IMR-90 (cell line): Measurements from ENCODE around the gene CLASP1. TPM values are rescaled to one million over a fixed set of nuclear protein-coding genes. Genes with fewer than 3 reads are reported as not detected.

Experiments
- ATAC-seq: fragments of 200-7000 bp; cut with Tn5 transposase; 2 replicates; pipeline ENCODE4 v1.9.1; 2020; ENCODE audit warnings: low read depth, mild to moderate bottlenecking, moderate library complexity
- BruUV-seq: library from RNA; stranded (reverse); fragments of 400-500 nt; replicated peaks from 2 replicates; lab custom pipeline; 2021; lab: Mats Ljungman, UMichigan
- CTCF ChIA-PET: fragments of 300-600 bp; formaldehyde crosslinking; extraction: SDS; loops from one replicate; lab custom pipeline; 2021; ENCODE audit warnings: antibody characterized with exemption; lab: Yijun Ruan, JAX
- POLR2A ChIA-PET: fragments of 300-600 bp; sonication (Branson Sonifier 250); formaldehyde crosslinking; loops from one replicate; lab custom pipeline; 2022; ENCODE audit warnings: antibody characterized with exemption; ENCODE audit not compliant: unreplicated experiment; lab: Charles Lee
- DNase-seq: peaks from one replicate; pipeline ENCODE4 v3.0.0; 2013
- H2AFZ ChIP-seq: replicated peaks from 2 replicates; pipeline ENCODE3; 2013; ENCODE audit warnings: low read length, mild to moderate bottlenecking; ENCODE audit not compliant: poor library complexity
- H2AK5ac ChIP-seq: 2 replicates; pipeline ENCODE4 v1.6.1; 2013; ENCODE audit warnings: low read depth, low read length, inconsistent platforms
- H2AK9ac ChIP-seq: replicated peaks from 2 replicates; pipeline ENCODE3; 2013; ENCODE audit warnings: mild to moderate bottlenecking, low read depth, low read length, moderate library complexity; ENCODE audit not compliant: poor library complexity
- H2BK120ac ChIP-seq: 2 replicates; pipeline ENCODE4 v1.6.1; 2013; ENCODE audit warnings: low read depth, low read length, inconsistent platforms
- H2BK15ac ChIP-seq: 3 replicates; pipeline ENCODE4 v1.6.1; 2013; ENCODE audit warnings: low read depth, low read length, inconsistent platforms
- H2BK20ac ChIP-seq: 2 replicates; pipeline ENCODE4 v1.6.1; 2013; ENCODE audit warnings: low read depth, mild to moderate bottlenecking, inconsistent platforms, low read length, moderate library complexity
- H2BK5ac ChIP-seq: 2 replicates; pipeline ENCODE4 v1.6.1; 2013; ENCODE audit warnings: mild to moderate bottlenecking, low read depth, low read length, inconsistent platforms; ENCODE audit not compliant: poor library complexity, severe bottlenecking
- H3K14ac ChIP-seq: replicated peaks from 2 replicates; pipeline ENCODE4 v1.6.1; 2013; ENCODE audit warnings: low read depth, low read length, inconsistent platforms
- H3K18ac ChIP-seq: 2 replicates; pipeline ENCODE4 v1.6.1; 2013; ENCODE audit warnings: low read depth, low read length, control low read depth
- H3K23ac ChIP-seq: 2 replicates; pipeline ENCODE4 v1.6.1; 2013; ENCODE audit warnings: low read depth, low read length, inconsistent platforms
- H3K27ac ChIP-seq: 2 replicates; pipeline ENCODE4 v1.5.1; 2013; ENCODE audit warnings: mild to moderate bottlenecking, control low read depth, low read length; ENCODE audit not compliant: insufficient read depth
- H3K27me3 ChIP-seq: 2 replicates; pipeline ENCODE4 v1.6.1; 2013; ENCODE audit warnings: low read length; ENCODE audit not compliant: control insufficient read depth, insufficient read depth
- H3K36me3 ChIP-seq: 2 replicates; pipeline ENCODE4 v1.6.1; 2013; ENCODE audit warnings: low read length, mixed read lengths; ENCODE audit not compliant: control insufficient read depth, insufficient read depth
- H3K4ac ChIP-seq: 2 replicates; pipeline ENCODE4 v1.6.1; 2013; ENCODE audit warnings: low read depth, low read length, inconsistent platforms
- H3K4me1 ChIP-seq: 2 replicates; pipeline ENCODE4 v1.6.1; 2013; ENCODE audit warnings: low read length, mixed read lengths; ENCODE audit not compliant: control insufficient read depth, insufficient read depth
- H3K4me2 ChIP-seq: 2 replicates; pipeline ENCODE4 v1.6.1; 2013; ENCODE audit warnings: low read depth, mild to moderate bottlenecking, control low read depth, low read length, moderate library complexity
- H3K4me3 ChIP-seq: 2 replicates; pipeline ENCODE4 v1.5.1; 2013; ENCODE audit warnings: low read depth, mild to moderate bottlenecking, control low read depth, low read length, moderate library complexity; ENCODE audit not compliant: insufficient read depth
- H3K56ac ChIP-seq: 2 replicates; pipeline ENCODE4 v1.6.1; 2013; ENCODE audit warnings: low read length, inconsistent platforms; ENCODE audit not compliant: insufficient read depth; ENCODE audit errors: extremely low read depth
- H3K79me1 ChIP-seq, 2 experiments: 2 replicates each; pipeline ENCODE4 v1.6.1; 2013; ENCODE audit warnings: low read length in 2 of 2, inconsistent platforms in 1 of 2, low read depth in 1 of 2
- H3K9ac ChIP-seq: 2 replicates; pipeline ENCODE4 v1.6.1; 2013; ENCODE audit warnings: low read depth, low read length, control low read depth
- H3K9me1 ChIP-seq: 2 replicates; pipeline ENCODE4 v1.6.1; 2013; ENCODE audit warnings: low read length, inconsistent platforms; ENCODE audit not compliant: insufficient read depth
- H3K9me3 ChIP-seq: 2 replicates; pipeline ENCODE4 v1.6.1; 2013; ENCODE audit warnings: low read length; ENCODE audit not compliant: control insufficient read depth, insufficient read depth
- H4K20me1 ChIP-seq: 2 replicates; pipeline ENCODE4 v1.6.1; 2013; ENCODE audit warnings: low read length, inconsistent platforms; ENCODE audit not compliant: insufficient read depth
- H4K5ac ChIP-seq: 2 replicates; pipeline ENCODE4 v1.6.1; 2013; ENCODE audit warnings: mild to moderate bottlenecking, low read depth, low read length, control low read depth
- H4K8ac ChIP-seq, 2 experiments: 2 replicates each; pipeline ENCODE4 v1.6.1; 2013; ENCODE audit warnings: low read depth in 2 of 2, low read length in 2 of 2, control low read depth in 1 of 2, inconsistent platforms in 1 of 2
- H4K91ac ChIP-seq: 2 replicates; pipeline ENCODE4 v1.6.1; 2013; ENCODE audit warnings: low read depth, low read length, inconsistent platforms; ENCODE audit not compliant: insufficient read depth
- BHLHE40 ChIP-seq: fragments of 150-350 bp; IDR thresholded peaks from 2 replicates; pipeline ENCODE4 v1.6.1; 2016; ENCODE audit warnings: mild to moderate bottlenecking, low read depth, low read length
- CHD1 ChIP-seq: IDR thresholded peaks from 2 replicates; pipeline ENCODE4 v1.6.1; 2012; ENCODE audit warnings: low read depth, low read length, improper control_type of control experiment
- MAZ ChIP-seq: IDR thresholded peaks from 2 replicates; pipeline ENCODE4 v1.6.1; 2012; ENCODE audit warnings: low read depth, mild to moderate bottlenecking, low read length, improper control_type of control experiment, moderate library complexity, borderline replicate concordance
- MXI1 ChIP-seq: IDR thresholded peaks from 2 replicates; pipeline ENCODE4 v1.6.1; 2012; ENCODE audit warnings: low read depth, mild to moderate bottlenecking, low read length, moderate library complexity, borderline replicate concordance
- USF2 ChIP-seq: fragments of 150-350 bp; IDR thresholded peaks from 2 replicates; pipeline ENCODE4 v1.6.1; 2017; ENCODE audit warnings: mild to moderate bottlenecking, antibody characterized with exemption, low read length, low read depth
- WGBS, 2 experiments: methylation state at CpG; one replicate each; pipeline versions ENCODE4 v1.1.5 to v1.1.7; 2013; ENCODE audit warnings: missing lambda C conversion rate in 2 of 2; ENCODE audit not compliant: insufficient read length in 1 of 2; ENCODE audit errors: extremely low coverage in 2 of 2; 5-methylcytosine and 5-hydroxymethylcytosine counted together
- dilution Hi-C: fragments of 300-500 bp; cut with HindIII; formaldehyde crosslinking; loops from one replicate; pipeline ENCODE4 v1.14.3; 2018; ENCODE audit warnings: low sequenced_read_pairs; ENCODE audit not compliant: unreplicated experiment
- in situ Hi-C: fragments of 300-500 bp; cut with MboI; formaldehyde crosslinking; loops from 3 replicates; pipeline ENCODE4 v1.14.3; 2019; ENCODE audit warnings: low sequenced_read_pairs, inconsistent platforms, mixed read lengths
- intact Hi-C: fragments of 100-400 bp; cut with micrococcal nuclease; formaldehyde crosslinking; loops from 2 replicates; pipeline ENCODE4 v1.10.0; 2022
- polyA plus RNA-seq, 3 experiments: library from polyadenylated mRNA; depleted of rRNA; stranded (reverse); fragments of >200 nt; gene quantifications; 2 replicates each; pipeline ENCODE4 v1.2.3, GENCODE V29; 2012; ENCODE audit warnings: low replicate concordance in 1 of 3
- total RNA-seq: library from RNA; depleted of rRNA; stranded (reverse); fragments of >200 nt; gene quantifications from 2 replicates; pipeline ENCODE4 v1.2.3, GENCODE V29; 2012

Gene CLASP1
- total and polyA plus RNA-seq, 2 of the 4 experiments (the other 2 are of a cell fraction): 12.3 to 33.7 TPM

GRCh38 chr2:121579309-121579708 is 70.0 kb downstream of the CLASP1 start:
- ChIA-PET POLR2A (interaction anchor here (0.6 kb wide), 1 partner anchor 9 kb away, joined by 3 read pairs; no protein-coding TSS in a partner anchor), CTCF (no interaction called here)
- Histone ChIP-seq H4K8ac (no peak overlapping the region), H3K4me1 (peaks cover 2% of the 10 kb centered on the region; the same call in 1 of the 2 replicates), H3K14ac (no peak overlapping the region), H3K9me3 (no peaks in the 10 kb centered on the region), H3K27ac (no peak overlapping the region), H4K20me1 (peaks cover 33% of the 10 kb centered on the region; the same call in 1 of the 2 replicates), H2AK9ac (no peak overlapping the region), H2BK20ac (no peak overlapping the region), H3K27me3 (no peaks in the 10 kb centered on the region), H3K18ac (no peak overlapping the region), H3K9ac (no peak overlapping the region), H2BK5ac (no peak overlapping the region), H3K9me1 (peaks cover 9% of the 10 kb centered on the region; the same call in 1 of the 2 replicates), H2BK120ac (no peak overlapping the region), H3K56ac (no peak overlapping the region), H2BK15ac (no peak overlapping the region), H4K5ac (no peak overlapping the region), H4K91ac (no peak overlapping the region; the same call in 1 of the 2 replicates), H3K23ac (no peak overlapping the region), H3K79me1 (peaks cover 34 to 65% of the 10 kb centered on the region in 2 experiments), H3K4me2 (no peak overlapping the region), H3K4ac (no peak overlapping the region), H2AFZ (no peak overlapping the region), H3K36me3 (no peaks in the 10 kb centered on the region), H2AK5ac (no peak overlapping the region), H3K4me3 (no peak overlapping the region)
- ATAC-seq (no peak), DNase-seq (no peak)
- no peak for TF ChIP-seq USF2
- no peak for TF ChIP-seq MAZ
- no peak for TF ChIP-seq MXI1
- no peak for TF ChIP-seq BHLHE40
- no peak for TF ChIP-seq CHD1
- intact Hi-C loops: no loop called here
- dilution Hi-C loops: no loop called here
- in situ Hi-C loops: no loop called here
- 89% methylated on average over 1 of the region's 3 CpGs; no CpG with 5 or more reads in 1 of the 2 experiments for WGBS, 2 experiments
- no TSS peak for BruUV-seq
